Osteoblast (primary cell): Measurements from ENCODE around the gene PRKCA. TPM values are rescaled to one million over a fixed set of nuclear protein-coding genes. Genes with fewer than 3 reads are reported as not detected.

Source experiments
- DNase-seq: peaks from one replicate; pipeline ENCODE4 v3.0.0; 2011; ENCODE audit warnings: low spot score, mixed read lengths; ENCODE audit not compliant: insufficient read length; ENCODE audit errors: missing footprints
- H2AFZ ChIP-seq: 2 replicates; pipeline ENCODE4 v1.6.0; 2011; ENCODE audit warnings: mild to moderate bottlenecking, low read length
- H3K27ac ChIP-seq: 2 replicates; pipeline ENCODE4 v1.5.1; 2011; ENCODE audit warnings: mild to moderate bottlenecking, low read depth, low read length, moderate library complexity
- H3K27me3 ChIP-seq: 2 replicates; pipeline ENCODE4 v1.6.0; 2012; ENCODE audit warnings: mild to moderate bottlenecking, control low read depth, inconsistent platforms, low read length, moderate library complexity; ENCODE audit not compliant: insufficient read depth
- H3K36me3 ChIP-seq: 2 replicates; pipeline ENCODE4 v1.5.1; 2011; ENCODE audit warnings: mild to moderate bottlenecking, low read length, control low read depth, moderate library complexity; ENCODE audit not compliant: insufficient read depth
- H3K4me1 ChIP-seq: 2 replicates; pipeline ENCODE4 v1.5.1; 2011; ENCODE audit warnings: mild to moderate bottlenecking, low read length, control low read depth, moderate library complexity; ENCODE audit not compliant: insufficient read depth
- H3K4me2 ChIP-seq: 2 replicates; pipeline ENCODE4 v1.6.0; 2011; ENCODE audit warnings: mild to moderate bottlenecking, low read length; ENCODE audit not compliant: insufficient read depth
- H3K4me3 ChIP-seq: fragments of 200-600 bp; sonication (generic); 3 replicates; pipeline ENCODE4 v1.5.1; 2012; ENCODE audit warnings: mild to moderate bottlenecking, low read length, inconsistent platforms; ENCODE audit not compliant: insufficient read depth
- H3K79me2 ChIP-seq: 2 replicates; pipeline ENCODE4 v1.6.0; 2012; ENCODE audit warnings: mild to moderate bottlenecking, low read length, control low read depth, inconsistent platforms; ENCODE audit not compliant: insufficient read depth
- H3K9me3 ChIP-seq: 2 replicates; pipeline ENCODE4 v1.5.1; 2011; ENCODE audit warnings: low read depth, low read length, control low read depth
- H4K20me1 ChIP-seq: 2 replicates; pipeline ENCODE4 v1.6.0; 2012; ENCODE audit warnings: mild to moderate bottlenecking, low read length, control low read depth; ENCODE audit not compliant: insufficient read depth
- CTCF ChIP-seq: IDR thresholded peaks from 2 replicates; pipeline ENCODE4 v1.5.1; 2011; ENCODE audit warnings: mild to moderate bottlenecking, low read depth, low read length, moderate library complexity; ENCODE audit errors: extremely low read depth
- total RNA-seq: library from RNA; depleted of rRNA; stranded (reverse); fragments of >200 nt; gene quantifications from 2 replicates; pipeline ENCODE4 v1.2.3, GENCODE V29; 2012

Gene PRKCA
- total RNA-seq, 1 donor: 46.0 TPM

- peaks cover 90% of the 10 kb centered on the region for H3K79me2 ChIP-seq
- TF ChIP-seq CTCF: no peak
- H3K36me3 ChIP-seq: peaks cover 5% of the 10 kb centered on the region
- no peak overlapping the region for H3K4me3 ChIP-seq
- H3K4me1 ChIP-seq: no peaks in the 10 kb centered on the region
- H3K9me3 ChIP-seq: no peaks in the 10 kb centered on the region
- no peaks in the 10 kb centered on the region for H3K27me3 ChIP-seq
- no peak overlapping the region for H2AFZ ChIP-seq
- H3K4me2 ChIP-seq: no peak overlapping the region
- H3K27ac ChIP-seq: no peak overlapping the region
- no peak for DNase-seq
- peaks cover 32% of the 10 kb centered on the region for H4K20me1 ChIP-seq
These were observed 24.1 kb downstream of the PRKCA start for GRCh38 chr17:66326476-66327047.

GRCh38 chr17:66330646-66331037 is 28.2 kb downstream of the PRKCA start:
- no peaks in the 10 kb centered on the region for H3K4me1 ChIP-seq
- H3K4me3 ChIP-seq: no peak overlapping the region
- H2AFZ ChIP-seq: no peak overlapping the region
- no peaks in the 10 kb centered on the region for H3K9me3 ChIP-seq
- TF ChIP-seq CTCF: no peak
- H3K27me3 ChIP-seq: no peaks in the 10 kb centered on the region
- DNase-seq: no peak
- peaks cover 87% of the 10 kb centered on the region for H3K79me2 ChIP-seq
- H3K36me3 ChIP-seq: no peaks in the 10 kb centered on the region
- no peak overlapping the region for H3K4me2 ChIP-seq
- no peak overlapping the region for H3K27ac ChIP-seq
- peaks cover 27% of the 10 kb centered on the region for H4K20me1 ChIP-seq

GRCh38 chr17:66331038-66331816 is 28.8 kb downstream of the PRKCA start:
- no peak overlapping the region for H2AFZ ChIP-seq
- H3K4me2 ChIP-seq: no peak overlapping the region
- no peak overlapping the region for H3K27ac ChIP-seq
- H3K36me3 ChIP-seq: no peaks in the 10 kb centered on the region
- H3K27me3 ChIP-seq: no peaks in the 10 kb centered on the region
- TF ChIP-seq CTCF: no peak
- no peak for DNase-seq
- peaks cover 26% of the 10 kb centered on the region for H4K20me1 ChIP-seq
- H3K9me3 ChIP-seq: no peaks in the 10 kb centered on the region
- no peak overlapping the region for H3K4me3 ChIP-seq
- peaks cover 87% of the 10 kb centered on the region for H3K79me2 ChIP-seq
- H3K4me1 ChIP-seq: no peaks in the 10 kb centered on the region

GRCh38 chr17:66335797-66336196 is 33.4 kb downstream of the PRKCA start:
- DNase-seq: no peak
- Histone ChIP-seq H2AFZ (no peak overlapping the region), H3K4me2 (no peak overlapping the region), H3K79me2 (peaks cover 88% of the 10 kb centered on the region), H3K27ac (no peak overlapping the region), H4K20me1 (peaks cover 28% of the 10 kb centered on the region), H3K4me3 (no peak overlapping the region), H3K36me3 (no peaks in the 10 kb centered on the region), H3K4me1 (peaks cover 17% of the 10 kb centered on the region), H3K27me3 (no peaks in the 10 kb centered on the region), H3K9me3 (no peaks in the 10 kb centered on the region)
- TF ChIP-seq CTCF: no peak
